ENCODE measurements around the gene MAG.

DNA sequence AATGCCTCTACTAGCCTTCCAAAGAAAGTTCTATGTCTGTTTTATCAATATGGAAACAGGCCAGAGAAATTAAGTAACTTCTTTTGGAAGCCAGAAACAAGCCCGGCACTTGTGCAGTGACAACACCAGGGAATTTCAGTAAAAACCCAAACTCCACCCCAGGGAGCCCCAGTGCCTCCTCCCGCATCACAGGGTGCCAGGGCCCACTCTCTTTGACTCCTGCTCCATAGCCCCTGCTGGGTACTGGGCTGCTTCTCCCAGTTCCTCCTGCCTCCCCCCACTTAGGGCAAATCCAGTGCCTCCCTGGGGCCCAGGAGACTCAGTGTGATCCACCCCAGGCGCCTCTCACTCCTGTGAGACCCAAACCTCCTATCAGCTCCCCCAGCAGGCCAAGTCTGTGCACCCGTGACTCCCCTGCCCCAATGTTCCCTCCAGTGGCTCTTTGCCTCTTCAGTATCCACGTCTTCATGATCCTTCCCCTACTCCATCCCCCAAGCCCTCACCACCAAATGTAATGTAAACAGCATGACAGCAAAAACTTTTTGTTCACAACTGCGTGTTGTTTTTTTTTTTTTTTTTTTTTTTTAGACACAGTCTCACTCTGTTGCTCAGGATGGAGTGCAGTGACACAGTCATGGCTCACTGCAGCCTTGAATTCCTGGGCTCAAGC is 64.0 kb downstream of the MAG start:
- TF ChIP-seq, protein P1, sequence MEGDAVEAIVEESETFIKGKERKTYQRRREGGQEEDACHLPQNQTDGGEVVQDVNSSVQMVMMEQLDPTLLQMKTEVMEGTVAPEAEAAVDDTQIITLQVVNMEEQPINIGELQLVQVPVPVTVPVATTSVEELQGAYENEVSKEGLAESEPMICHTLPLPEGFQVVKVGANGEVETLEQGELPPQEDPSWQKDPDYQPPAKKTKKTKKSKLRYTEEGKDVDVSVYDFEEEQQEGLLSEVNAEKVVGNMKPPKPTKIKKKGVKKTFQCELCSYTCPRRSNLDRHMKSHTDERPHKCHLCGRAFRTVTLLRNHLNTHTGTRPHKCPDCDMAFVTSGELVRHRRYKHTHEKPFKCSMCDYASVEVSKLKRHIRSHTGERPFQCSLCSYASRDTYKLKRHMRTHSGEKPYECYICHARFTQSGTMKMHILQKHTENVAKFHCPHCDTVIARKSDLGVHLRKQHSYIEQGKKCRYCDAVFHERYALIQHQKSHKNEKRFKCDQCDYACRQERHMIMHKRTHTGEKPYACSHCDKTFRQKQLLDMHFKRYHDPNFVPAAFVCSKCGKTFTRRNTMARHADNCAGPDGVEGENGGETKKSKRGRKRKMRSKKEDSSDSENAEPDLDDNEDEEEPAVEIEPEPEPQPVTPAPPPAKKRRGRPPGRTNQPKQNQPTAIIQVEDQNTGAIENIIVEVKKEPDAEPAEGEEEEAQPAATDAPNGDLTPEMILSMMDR (IDR thresholded peaks at IDR 0.05): no peak
- no peak for TF ChIP-seq POLR2A (IDR thresholded peaks at IDR 0.05)

All from body of pancreas (tissue), 4 donors.